ENCODE data around the gene TAGLN3.

TAGLN3 gene

DNA sequence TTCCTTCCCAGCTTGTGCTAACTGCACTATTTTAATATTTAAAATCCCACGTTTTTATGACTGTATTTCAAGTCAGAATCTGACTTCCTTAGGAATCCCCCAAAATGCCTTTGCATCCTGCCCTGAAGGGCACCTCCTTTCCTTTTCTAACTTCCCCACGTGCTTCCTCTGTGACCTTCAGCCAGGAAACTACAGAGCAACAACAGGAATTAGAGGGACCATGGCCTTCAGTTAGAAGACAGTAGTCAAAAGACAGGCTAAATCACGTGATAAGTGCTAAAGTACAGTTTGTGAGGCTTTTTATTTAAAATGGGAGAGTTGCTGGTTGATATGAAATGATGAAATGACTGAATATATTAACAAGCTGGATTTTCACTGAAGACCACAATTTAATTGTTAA, 31.7 kb upstream of the TAGLN3 start:
- CTCF ChIA-PET, result interaction anchor here (0.8 to 2.2 kb wide), 5 partner anchors 12 to 276 kb away, joined by 5 to 15 read pairs (median 6); partner anchors contain the start of gene ABHD10

DNA sequence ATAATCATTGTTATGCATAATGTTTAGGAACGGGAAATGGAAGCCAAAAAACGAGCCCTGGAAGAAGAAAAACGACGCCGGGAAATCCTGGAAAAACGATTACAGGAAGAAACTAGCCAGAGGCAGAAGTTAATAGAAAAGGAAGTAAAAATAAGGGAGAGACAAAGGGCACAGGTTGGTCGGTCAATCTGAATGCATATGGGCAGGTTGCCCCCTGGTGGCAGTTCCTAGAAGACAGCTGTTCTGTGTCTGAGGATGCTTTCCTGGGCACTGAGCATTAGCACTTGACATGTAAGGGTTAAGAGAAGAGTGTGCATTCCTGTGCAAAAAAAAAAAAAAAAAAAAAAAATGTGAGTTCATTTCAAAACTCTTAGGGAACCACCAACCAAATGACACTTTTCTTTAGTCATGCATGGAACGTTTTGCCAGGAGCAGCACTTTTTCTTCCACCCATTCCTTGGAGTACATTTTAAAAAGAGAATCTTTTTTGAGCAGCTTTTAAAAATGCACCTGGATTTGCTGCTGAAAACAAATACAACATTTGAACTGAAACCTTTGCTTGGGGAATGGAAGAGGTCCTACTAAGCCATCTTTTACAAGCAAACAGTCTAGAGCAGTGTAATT, 31.0 kb upstream of the TAGLN3 start:
- ChIA-PET POLR2A (ENCODE audit: low non-redundant PET) (no interaction called here), CTCF (interaction anchor here (0.6 to 2.2 kb wide), 10 partner anchors 11 to 277 kb away, joined by 3 to 15 read pairs (median 6); partner anchors contain the start of gene ABHD10)
- TF ChIP-seq, protein P1, sequence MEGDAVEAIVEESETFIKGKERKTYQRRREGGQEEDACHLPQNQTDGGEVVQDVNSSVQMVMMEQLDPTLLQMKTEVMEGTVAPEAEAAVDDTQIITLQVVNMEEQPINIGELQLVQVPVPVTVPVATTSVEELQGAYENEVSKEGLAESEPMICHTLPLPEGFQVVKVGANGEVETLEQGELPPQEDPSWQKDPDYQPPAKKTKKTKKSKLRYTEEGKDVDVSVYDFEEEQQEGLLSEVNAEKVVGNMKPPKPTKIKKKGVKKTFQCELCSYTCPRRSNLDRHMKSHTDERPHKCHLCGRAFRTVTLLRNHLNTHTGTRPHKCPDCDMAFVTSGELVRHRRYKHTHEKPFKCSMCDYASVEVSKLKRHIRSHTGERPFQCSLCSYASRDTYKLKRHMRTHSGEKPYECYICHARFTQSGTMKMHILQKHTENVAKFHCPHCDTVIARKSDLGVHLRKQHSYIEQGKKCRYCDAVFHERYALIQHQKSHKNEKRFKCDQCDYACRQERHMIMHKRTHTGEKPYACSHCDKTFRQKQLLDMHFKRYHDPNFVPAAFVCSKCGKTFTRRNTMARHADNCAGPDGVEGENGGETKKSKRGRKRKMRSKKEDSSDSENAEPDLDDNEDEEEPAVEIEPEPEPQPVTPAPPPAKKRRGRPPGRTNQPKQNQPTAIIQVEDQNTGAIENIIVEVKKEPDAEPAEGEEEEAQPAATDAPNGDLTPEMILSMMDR (conservative IDR thresholded peaks at IDR 0.05; ENCODE audit: low read depth), result peak; percentile 88
- DNase-seq (ENCODE audit: low spot score), result peak; percentile 50
- no peak overlapping the region for H3K27ac ChIP-seq

More for the DNA sequence above, 31.7 kb upstream of the TAGLN3 start:
- POLR2A ChIA-PET (ENCODE audit: low non-redundant PET), result no interaction called here
- TF ChIP-seq, protein P1 (conservative IDR thresholded peaks at IDR 0.05; ENCODE audit: low read depth), result no peak
- no peak overlapping the region for H3K27ac ChIP-seq
- DNase-seq (ENCODE audit: low spot score), result no peak

DNA sequence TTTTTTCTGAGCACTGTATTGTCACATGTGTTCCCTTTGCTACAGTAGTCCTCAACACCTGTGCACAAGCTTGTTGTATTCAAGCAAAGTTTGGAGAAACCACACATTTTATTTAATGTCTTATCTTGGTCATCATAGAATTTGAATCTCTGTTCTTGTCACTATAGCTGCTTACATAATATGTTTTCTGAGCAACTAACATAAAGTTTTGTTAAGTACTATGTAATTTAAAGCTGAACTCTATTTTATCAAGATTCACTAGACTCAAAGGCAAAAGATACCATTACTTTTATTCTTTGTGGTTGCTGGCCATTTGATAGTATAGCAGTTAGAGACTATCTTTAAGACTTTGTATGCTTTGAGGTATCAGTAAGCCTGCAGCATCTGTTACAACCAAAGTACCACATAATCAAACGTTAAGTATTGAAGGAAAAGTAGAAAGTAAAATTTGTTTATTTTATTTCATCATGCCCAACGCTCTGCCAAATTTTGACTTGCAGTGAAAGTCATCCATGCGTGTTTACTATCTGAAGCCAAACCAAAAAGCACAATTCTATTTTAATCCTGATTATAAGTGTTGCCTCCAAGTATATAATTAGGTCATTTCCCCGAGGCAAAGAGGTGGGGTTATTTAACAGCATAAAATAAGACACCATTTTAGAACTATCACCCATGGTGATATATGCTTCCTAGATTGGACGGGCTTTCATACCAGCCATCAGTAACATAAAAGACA, 30.2 kb upstream of the TAGLN3 start:
- no peak for DNase-seq (ENCODE audit: low spot score)
- CTCF ChIA-PET, result interaction anchor here (0.6 to 2.2 kb wide), 8 partner anchors 11 to 278 kb away, joined by 3 to 15 read pairs (median 6); partner anchors contain the start of gene ABHD10
- H3K27ac ChIP-seq, result no peak overlapping the region
- POLR2A ChIA-PET (ENCODE audit: low non-redundant PET), result no interaction called here
- TF ChIP-seq, protein P1 (conservative IDR thresholded peaks at IDR 0.05; ENCODE audit: low read depth), result no peak

DNA sequence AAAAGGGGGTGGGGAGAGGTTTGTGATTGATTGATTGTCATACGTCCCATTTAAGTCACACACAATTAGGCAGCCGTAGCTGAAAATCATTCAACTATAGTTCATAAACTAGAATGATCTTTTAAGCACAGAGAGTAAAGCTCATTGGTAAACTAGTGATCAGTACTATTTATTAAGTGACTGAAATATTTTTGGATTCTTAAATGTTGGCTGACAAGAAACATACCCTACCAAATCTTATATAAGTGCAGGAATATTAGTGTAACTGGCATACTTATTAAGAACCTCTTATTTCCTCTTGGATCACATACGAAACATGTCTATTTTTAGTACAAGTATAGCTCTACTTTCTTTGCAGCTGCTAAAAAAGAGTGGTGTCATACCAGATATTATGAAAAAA, 28.3 kb upstream of the TAGLN3 start:
- TF ChIP-seq, protein P1 (conservative IDR thresholded peaks at IDR 0.05; ENCODE audit: low read depth), result no peak
- no peak for DNase-seq (ENCODE audit: low spot score)
- ChIA-PET CTCF (interaction anchor here (0.6 to 0.7 kb wide), 2 partner anchors 73 to 388 kb away, joined by 3 to 4 read pairs; no protein-coding TSS in a partner anchor), POLR2A (ENCODE audit: low non-redundant PET) (no interaction called here)
- no peak overlapping the region for H3K27ac ChIP-seq

DNA sequence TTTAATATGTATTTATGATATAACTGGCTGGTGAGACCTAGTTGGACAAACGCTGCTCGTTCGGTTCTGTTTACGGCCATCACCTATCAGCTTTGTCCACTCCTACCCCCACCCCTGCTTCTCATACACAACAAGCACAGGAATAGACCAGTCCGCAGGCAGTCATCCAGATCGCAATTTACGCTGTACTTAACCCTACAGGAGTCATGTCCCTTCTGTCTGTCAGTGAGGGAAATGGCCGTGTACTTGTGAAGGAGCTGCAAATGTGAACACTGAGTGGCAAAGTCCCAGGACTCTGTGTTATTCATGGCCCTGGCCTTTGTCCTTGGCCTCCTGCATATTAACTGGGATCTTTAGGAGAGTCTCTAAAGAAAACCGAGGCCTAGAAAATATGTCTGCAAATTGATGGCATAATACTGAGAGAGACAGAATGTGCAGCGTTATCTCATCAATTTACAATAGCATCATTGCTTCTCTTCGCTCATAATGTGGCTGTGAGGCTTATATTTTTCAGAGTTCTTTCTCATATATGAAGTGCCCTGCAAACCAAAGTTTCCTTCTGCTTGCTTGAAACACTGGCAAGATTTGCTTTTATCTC, 27.1 kb upstream of the TAGLN3 start:
- no peak for DNase-seq (ENCODE audit: low spot score)
- TF ChIP-seq, protein P1 (conservative IDR thresholded peaks at IDR 0.05; ENCODE audit: low read depth), result no peak
- ChIA-PET CTCF (interaction anchor here (0.6 kb wide), 1 partner anchor 285 kb away, joined by 3 read pairs; no protein-coding TSS in a partner anchor), POLR2A (ENCODE audit: low non-redundant PET) (no interaction called here)
- no peak overlapping the region for H3K27ac ChIP-seq

DNA sequence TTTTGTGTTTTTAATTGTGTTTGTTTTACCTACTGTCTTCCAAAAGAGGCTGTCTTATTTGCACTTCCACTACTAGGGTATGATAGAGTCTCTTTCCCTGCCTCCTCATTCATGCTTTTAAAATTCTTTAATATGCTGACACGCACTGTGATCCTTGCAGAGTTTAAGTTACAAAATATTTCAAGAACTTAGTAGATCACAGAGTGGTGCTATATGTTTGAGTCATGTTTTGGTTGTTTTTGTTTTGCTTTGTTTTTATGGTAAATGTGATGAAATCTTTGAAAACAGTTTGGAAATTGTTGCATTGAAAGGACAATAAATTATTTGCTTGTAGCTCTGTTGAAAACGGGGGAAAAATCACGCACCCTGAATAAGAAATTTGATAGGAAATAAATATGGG, 25.8 kb upstream of the TAGLN3 start:
- DNase-seq (ENCODE audit: low spot score), result no peak
- ChIA-PET CTCF (no interaction called here), POLR2A (ENCODE audit: low non-redundant PET) (no interaction called here)
- no peak overlapping the region for H3K27ac ChIP-seq
- TF ChIP-seq, protein P1 (conservative IDR thresholded peaks at IDR 0.05; ENCODE audit: low read depth), result no peak
